BLaER1 treated with 17β-estradiol and CSF1 and Interleukin-3, amounts not matched to agents 10 nM and 100 nM (cell line): ENCODE results near the gene SRP72.
"Not testable (repeated sequence)": the region's sequence is repeated elsewhere in the genome, so short reads cannot be mapped to it uniquely, and the experiment has no call there.

Experiments used
- H3K27ac ChIP-seq, 11 experiments: shearing (Covaris generic); formaldehyde crosslinking; 2 replicates each; pipeline ENCODE4 v1.8.1; 2022
- H3K27me3 ChIP-seq, 11 experiments: shearing (Covaris generic); formaldehyde crosslinking; 2 replicates each; pipeline ENCODE4 v1.8.1; 2022
- H3K36me3 ChIP-seq, 11 experiments: shearing (Covaris generic); formaldehyde crosslinking; 2 replicates each; pipeline ENCODE4 v1.8.1; 2022
- H3K4me1 ChIP-seq, 10 experiments: shearing (Covaris generic); formaldehyde crosslinking; 2 replicates each; pipeline ENCODE4 v1.8.1; 2022
- H3K4me2 ChIP-seq, 11 experiments: shearing (Covaris generic); formaldehyde crosslinking; 2 replicates each; pipeline ENCODE4 v1.8.1; 2022
- H3K4me3 ChIP-seq, 10 experiments: shearing (Covaris generic); formaldehyde crosslinking; 2 replicates each; pipeline ENCODE4 v1.8.1; 2022
- H3K9ac ChIP-seq, 11 experiments: shearing (Covaris generic); formaldehyde crosslinking; 2 replicates each; pipeline ENCODE4 v1.8.1; 2022
- H3K9me3 ChIP-seq, 11 experiments: shearing (Covaris generic); formaldehyde crosslinking; replicated peaks in 1 of 11; 2 replicates each; pipeline ENCODE4 v1.8.1; 2022
- H4K20me1 ChIP-seq, 11 experiments: shearing (Covaris generic); formaldehyde crosslinking; 2 replicates each; pipeline ENCODE4 v1.8.1; 2022
- Cebpa-rat ChIP-seq, 11 experiments: shearing (Covaris generic); IDR thresholded peaks; 2 replicates each; pipeline ENCODE4 v1.8.1; 2022

SRP72 gene

GRCh38 chr4:56433280-56433679 lies 34.1 kb upstream of the SRP72 start:
- H3K9me3 ChIP-seq: no peaks in the 10 kb centered on the region
- peaks cover 14 to 35% (median 24%) of the 10 kb centered on the region in 10 experiments; a peak in 19 of 20 replicates for H3K4me1 ChIP-seq
- H4K20me1 ChIP-seq: peaks cover 0 to 83% (median 75%) of the 10 kb centered on the region in 11 experiments; a peak in 14 of 22 replicates
- H3K4me3 ChIP-seq: peak overlapping the region; percentile 82 to 90 (median 85)
- H3K4me2 ChIP-seq: peak overlapping the region; percentile 72 to 93 (median 88)
- no peak for TF ChIP-seq Cebpa-rat (IDR thresholded peaks at IDR 0.05)
- peaks cover 0 to 27% (median 0%) of the 10 kb centered on the region in 11 experiments; a peak in 5 of 22 replicates for H3K36me3 ChIP-seq
- H3K27ac ChIP-seq: peak overlapping the region in 10 of 11 experiments; percentile 35 to 97 (median 92); a peak in 15 of 22 replicates
- peak overlapping the region; percentile 76 to 98 (median 93); a peak in 21 of 22 replicates for H3K9ac ChIP-seq
- no peaks in the 10 kb centered on the region for H3K27me3 ChIP-seq

DNA sequence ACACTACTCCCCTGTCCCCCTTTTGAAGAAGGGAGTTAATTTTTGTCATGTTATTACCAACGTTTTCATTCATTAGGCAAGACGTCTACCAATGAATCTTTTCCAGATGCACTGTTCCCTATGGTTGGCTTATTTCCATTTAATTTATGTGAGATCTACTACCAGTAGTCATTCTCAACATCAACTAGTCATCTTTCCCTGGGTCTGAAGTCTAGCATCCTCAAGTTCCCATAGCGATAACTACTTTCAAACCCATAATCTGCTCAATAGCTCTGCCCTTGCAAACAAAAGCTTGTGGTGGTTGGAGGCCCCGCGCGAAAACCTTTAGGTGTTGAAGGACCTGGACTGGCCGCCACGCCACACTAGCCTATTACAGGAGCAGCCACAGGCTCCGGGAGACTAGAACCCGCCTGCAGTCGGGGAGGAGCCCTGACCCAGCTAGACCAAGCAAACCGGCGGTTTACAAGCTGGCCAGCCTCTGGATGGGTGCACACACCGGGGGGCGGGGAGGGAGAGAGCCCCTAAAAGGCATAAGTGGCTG lies 32.7 kb upstream of the SRP72 start:
- Histone ChIP-seq H3K27me3 (no peaks in the 10 kb centered on the region), H3K4me1 (peaks cover 28 to 49% (median 38%) of the 10 kb centered on the region in 10 experiments), H3K9me3 (no peaks in the 10 kb centered on the region), H3K4me3 (peak overlapping the region; percentile 82 to 90 (median 85)), H3K36me3 (peaks cover 0 to 35% (median 8%) of the 10 kb centered on the region in 11 experiments; a peak in 12 of 22 replicates), H3K27ac (peak overlapping the region in 10 of 11 experiments; percentile 82 to 97 (median 94); a peak in 21 of 22 replicates), H3K9ac (peak overlapping the region; percentile 76 to 98 (median 93)), H4K20me1 (peaks cover 0 to 83% (median 75%) of the 10 kb centered on the region in 11 experiments; a peak in 18 of 22 replicates), H3K4me2 (peak overlapping the region; percentile 72 to 93 (median 88))
- TF ChIP-seq Cebpa-rat (IDR thresholded peaks at IDR 0.05): no peak

DNA sequence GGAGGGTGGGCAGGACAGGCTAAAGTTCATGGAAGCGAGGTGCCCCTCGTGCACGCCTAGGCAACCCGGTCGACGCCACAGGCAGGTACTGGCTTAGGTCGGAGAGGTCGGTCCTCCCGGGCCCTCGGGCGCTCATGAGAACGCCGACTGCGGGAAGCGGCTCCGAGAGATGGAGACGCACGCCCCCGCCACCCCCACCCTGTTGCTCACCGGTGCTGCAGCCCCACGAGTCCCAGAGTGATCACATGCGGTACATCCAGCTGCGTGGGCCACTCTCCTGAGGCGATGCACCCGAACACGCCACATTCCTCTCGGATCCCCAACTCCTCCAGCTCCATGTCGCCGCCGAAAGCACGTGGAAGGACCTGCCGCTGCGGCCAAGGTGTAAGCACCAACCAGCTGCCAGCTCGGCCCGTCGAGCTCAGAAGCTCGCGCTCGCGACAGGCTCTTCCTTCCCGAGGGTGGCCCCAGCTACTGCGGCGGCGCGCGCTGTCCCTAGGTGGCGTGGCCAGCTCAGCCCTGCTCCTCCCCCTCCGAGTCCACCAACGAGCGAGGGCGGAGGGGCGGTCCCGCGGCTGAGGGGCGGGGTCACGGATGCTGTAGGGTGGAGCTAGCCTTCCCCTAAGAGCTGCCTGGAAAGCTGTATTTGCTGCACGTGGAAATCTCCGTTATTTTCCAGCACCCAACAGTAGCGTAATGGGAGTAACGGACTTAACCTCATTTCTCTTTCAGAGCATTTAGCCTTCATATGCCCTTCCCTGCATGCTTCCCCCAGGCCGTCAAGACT lies 32.1 kb upstream of the SRP72 start, which contains the start of gene PPAT:
Gene PPAT, minus strand, starts transcription at position 476 of the 787 bp plus-strand sequence. Its CDS starts 138 bp downstream, at position 338.
- peak within 1 kb of the TSS; percentile 72 to 94 (median 89) for H3K4me2 ChIP-seq
- no peaks in the 10 kb centered on the region for H3K9me3 ChIP-seq
- H4K20me1 ChIP-seq: peaks cover 0 to 83% (median 75%) of the 10 kb centered on the region in 11 experiments; a peak in 18 of 22 replicates
- no peaks in the 10 kb centered on the region for H3K27me3 ChIP-seq
- peak within 1 kb of the TSS; percentile 82 to 90 (median 85) for H3K4me3 ChIP-seq
- H3K27ac ChIP-seq: peak within 1 kb of the TSS; percentile 53 to 97 (median 93)
- peaks cover 35 to 56% (median 45%) of the 10 kb centered on the region in 10 experiments for H3K4me1 ChIP-seq
- no peak for TF ChIP-seq Cebpa-rat (IDR thresholded peaks at IDR 0.05)
- peak within 1 kb of the TSS; percentile 81 to 98 (median 93) for H3K9ac ChIP-seq
- peaks cover 0 to 36% (median 14%) of the 10 kb centered on the region in 11 experiments; a peak in 12 of 22 replicates for H3K36me3 ChIP-seq

GRCh38 chr4:56438766-56439165 lies 28.7 kb upstream of the SRP72 start:
- H3K36me3 ChIP-seq: peaks cover 21 to 55% (median 45%) of the 10 kb centered on the region in 11 experiments
- no peak overlapping the region for H3K27ac ChIP-seq
- H3K4me3 ChIP-seq: peak overlapping the region in 6 of 10 experiments; percentile 29 to 87 (median 84); a peak in 5 of 20 replicates
- H3K4me2 ChIP-seq: peak overlapping the region; percentile 40 to 94 (median 88); a peak in 21 of 22 replicates
- no peaks in the 10 kb centered on the region for H3K9me3 ChIP-seq
- H3K4me1 ChIP-seq: peaks cover 32 to 48% (median 38%) of the 10 kb centered on the region in 10 experiments
- no peaks in the 10 kb centered on the region for H3K27me3 ChIP-seq
- peak overlapping the region in 1 of 11 experiments; percentile 97; a peak in 2 of 22 replicates for H3K9ac ChIP-seq
- no peak for TF ChIP-seq Cebpa-rat (IDR thresholded peaks at IDR 0.05)
- peaks cover 0 to 83% (median 75%) of the 10 kb centered on the region in 11 experiments; a peak in 18 of 22 replicates for H4K20me1 ChIP-seq

DNA sequence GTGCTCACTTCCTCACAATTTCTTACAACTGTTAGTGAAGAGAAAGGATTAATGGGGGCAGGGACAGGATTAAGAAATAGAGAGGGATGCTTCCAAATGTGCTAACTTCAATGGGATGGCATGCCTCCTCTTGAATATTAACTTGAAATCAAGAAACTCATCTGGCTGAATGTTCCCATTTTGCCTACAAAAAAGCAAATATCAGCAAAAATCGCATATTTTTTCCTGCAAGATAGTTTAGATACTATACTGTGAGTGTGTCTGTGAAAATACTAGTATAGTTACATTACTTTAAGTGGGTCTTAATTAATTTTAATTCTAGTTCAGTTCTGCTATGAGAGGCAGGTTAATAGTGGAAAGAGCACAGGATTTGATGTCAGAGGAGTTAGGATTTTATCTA lies 26.4 kb upstream of the SRP72 start:
- peak overlapping the region in 10 of 11 experiments; percentile 6 to 93 (median 76); a peak in 9 of 22 replicates for H3K4me2 ChIP-seq
- TF ChIP-seq Cebpa-rat (IDR thresholded peaks at IDR 0.05): no peak

GRCh38 chr4:56444719-56445118 lies 22.7 kb upstream of the SRP72 start:
- Histone ChIP-seq H3K9ac (no peak overlapping the region), H3K4me1 (peaks cover 10 to 32% (median 16%) of the 10 kb centered on the region in 10 experiments), H3K27ac (no peak overlapping the region; a peak in 1 of 22 replicates), H4K20me1 (peaks cover 0 to 91% (median 73%) of the 10 kb centered on the region in 11 experiments; a peak in 18 of 22 replicates), H3K4me2 (no peak overlapping the region), H3K4me3 (no peak overlapping the region), H3K9me3 (0 out of 22 replicates have a peak, but pooled peaks cover 0 to 3% (median 0%) of the 10 kb centered on the region in 11 experiments), H3K27me3 (no peaks in the 10 kb centered on the region), H3K36me3 (peaks cover 48 to 100% (median 98%) of the 10 kb centered on the region in 11 experiments)
- TF ChIP-seq Cebpa-rat (IDR thresholded peaks at IDR 0.05): no peak

More for the DNA sequence above, 26.4 kb upstream of the SRP72 start:
- Histone ChIP-seq H3K27ac (no peak overlapping the region), H4K20me1 (peaks cover 0 to 91% (median 85%) of the 10 kb centered on the region in 11 experiments; a peak in 18 of 22 replicates), H3K27me3 (no peaks in the 10 kb centered on the region), H3K9ac (no peak overlapping the region), H3K9me3 (no peaks in the 10 kb centered on the region), H3K36me3 (peaks cover 21 to 77% (median 67%) of the 10 kb centered on the region in 11 experiments), H3K4me1 (peaks cover 31 to 51% (median 37%) of the 10 kb centered on the region in 10 experiments), H3K4me3 (no peak overlapping the region; a peak in 1 of 20 replicates)

DNA sequence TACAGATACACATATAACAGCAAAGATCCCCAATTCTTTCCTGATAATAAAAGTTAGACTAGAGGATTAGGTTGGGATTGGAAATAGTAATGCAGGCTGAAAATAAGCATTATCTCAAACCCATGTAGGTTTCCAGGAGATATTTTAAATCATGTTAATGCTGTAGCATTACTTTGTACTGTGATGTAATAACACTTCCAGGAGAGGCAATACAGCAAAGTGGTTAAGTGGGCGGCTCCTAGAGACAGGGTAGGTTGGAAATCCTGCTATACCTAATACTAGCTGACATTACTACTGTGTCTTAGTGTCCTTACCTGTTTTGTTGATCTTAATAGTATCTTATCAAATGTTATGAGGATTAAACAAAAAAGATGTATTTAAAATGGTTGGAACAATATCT lies 21.7 kb upstream of the SRP72 start:
- 0 out of 22 replicates have a peak, but pooled peaks cover 0 to 3% (median 0%) of the 10 kb centered on the region in 11 experiments for H3K9me3 ChIP-seq
- no peak overlapping the region for H3K4me2 ChIP-seq
- peaks cover 0 to 81% (median 63%) of the 10 kb centered on the region in 11 experiments; a peak in 15 of 22 replicates for H4K20me1 ChIP-seq
- no peak for TF ChIP-seq Cebpa-rat (IDR thresholded peaks at IDR 0.05)
- H3K9ac ChIP-seq: no peak overlapping the region
- no peak overlapping the region for H3K27ac ChIP-seq
- H3K4me1 ChIP-seq: peaks cover under 1 to 22% (median 6%) of the 10 kb centered on the region in 10 experiments; a peak in 16 of 20 replicates
- no peak overlapping the region for H3K4me3 ChIP-seq
- H3K27me3 ChIP-seq: no peaks in the 10 kb centered on the region
- peaks cover 52 to 100% (median 98%) of the 10 kb centered on the region in 11 experiments for H3K36me3 ChIP-seq

DNA sequence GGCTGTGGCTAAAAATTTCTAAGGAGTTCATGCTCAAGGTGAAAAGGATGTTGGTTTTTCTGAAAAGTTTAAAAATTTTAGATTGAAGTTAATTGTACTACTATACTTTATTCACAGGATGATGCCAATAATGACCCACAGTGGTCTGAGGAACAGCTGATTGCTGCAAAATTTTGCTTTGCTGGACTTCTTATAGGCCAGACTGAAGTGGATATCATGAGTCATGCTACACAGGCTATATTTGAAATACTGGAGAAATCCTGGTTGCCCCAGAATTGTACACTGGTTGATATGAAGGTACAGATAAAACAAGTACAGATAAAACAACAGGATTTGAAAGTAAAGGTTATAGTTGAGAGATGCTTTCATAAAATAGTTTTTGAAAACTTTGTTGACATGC lies 19.1 kb upstream of the SRP72 start:
- Histone ChIP-seq H3K27ac (no peak overlapping the region), H3K36me3 (peaks cover 61 to 100% (median 98%) of the 10 kb centered on the region in 11 experiments), H3K27me3 (no peaks in the 10 kb centered on the region), H3K4me3 (no peak overlapping the region), H3K4me1 (peaks cover 0 to 16% (median 0%) of the 10 kb centered on the region in 10 experiments; a peak in 5 of 20 replicates), H3K9me3 (0 out of 22 replicates have a peak, but pooled peaks cover 0 to 3% (median 0%) of the 10 kb centered on the region in 11 experiments), H3K9ac (no peak overlapping the region), H3K4me2 (no peak overlapping the region), H4K20me1 (peaks cover 0 to 58% (median 37%) of the 10 kb centered on the region in 11 experiments; a peak in 15 of 22 replicates)
- TF ChIP-seq Cebpa-rat (IDR thresholded peaks at IDR 0.05): no peak

GRCh38 chr4:56449475-56449874 lies 17.9 kb upstream of the SRP72 start:
- not testable (repeated sequence) for H3K27me3 ChIP-seq, H3K9me3 ChIP-seq, H3K9ac ChIP-seq, H3K4me2 ChIP-seq, H3K27ac ChIP-seq, H3K4me3 ChIP-seq
- peaks cover 0 to 55% (median 31%) of the 10 kb centered on the region in 11 experiments; a peak in 14 of 22 replicates for H4K20me1 ChIP-seq
- peaks cover 66 to 100% (median 98%) of the 10 kb centered on the region in 11 experiments for H3K36me3 ChIP-seq
- H3K4me1 ChIP-seq: peaks cover 0 to 14% (median 0%) of the 10 kb centered on the region in 10 experiments; a peak in 5 of 20 replicates
